ENCODE results near the gene FKBP2. TPM values are rescaled to one million over a fixed set of nuclear protein-coding genes. Genes with fewer than 3 reads are reported as not detected.

The FKBP2 gene
- total and polyA plus RNA-seq, 2 of the 4 experiments (the other 2 are of a cell fraction): 36.2 to 76.4 TPM

DNA sequence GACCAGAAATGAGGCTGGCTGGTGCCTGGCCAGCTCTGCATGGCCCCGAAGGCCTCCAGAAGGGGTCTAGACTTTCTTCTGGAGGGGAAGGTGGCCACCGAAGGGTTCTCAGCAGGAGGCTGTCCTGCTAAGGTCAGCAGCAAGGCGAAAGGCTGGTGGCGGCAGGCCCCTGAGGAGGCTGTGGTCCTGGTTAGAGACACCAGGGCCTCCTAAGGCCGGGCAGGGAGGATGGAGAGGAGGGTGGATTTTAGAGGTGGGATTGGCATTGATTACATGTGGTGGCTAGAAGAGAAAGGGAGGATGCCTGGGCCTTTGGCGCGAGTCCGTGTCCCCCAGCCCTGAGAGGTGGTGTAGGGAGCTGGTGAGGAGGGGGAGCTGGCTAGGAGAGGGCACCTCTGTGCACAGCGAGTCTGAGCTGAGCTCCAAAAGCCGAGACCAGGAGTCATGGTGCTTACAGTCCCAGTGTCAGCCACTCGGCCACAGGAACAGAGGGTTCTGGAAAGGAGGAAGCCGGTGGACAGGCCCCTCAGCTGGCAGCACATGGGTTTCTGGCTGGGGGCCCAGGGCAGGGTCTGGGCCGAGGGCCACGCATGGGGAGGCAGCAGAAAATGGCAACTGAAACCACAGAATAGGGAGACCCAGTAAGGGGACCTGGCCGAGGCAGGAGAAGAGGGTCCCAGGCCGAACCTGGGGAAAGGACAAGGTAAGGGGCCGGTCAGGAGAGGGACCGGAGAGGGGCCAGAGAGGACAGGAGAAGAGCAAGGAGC, 31.9 kb upstream of the FKBP2 start:
- Histone ChIP-seq H3K27ac (ENCODE audit: insufficient read depth, low read length) (no peak overlapping the region), H3K27me3 (ENCODE audit: control insufficient read depth, insufficient read depth, low read length) (no peaks in the 10 kb centered on the region), H2AK9ac (replicated peaks; ENCODE audit: low read depth, low read length, poor library complexity) (peak overlapping the region; percentile 26), H2BK15ac (ENCODE audit: low read depth, low read length) (no peak overlapping the region), H3K4ac (ENCODE audit: low read depth, low read length) (no peak overlapping the region), H3K23ac (ENCODE audit: low read depth, low read length) (no peak overlapping the region), H3K9ac (ENCODE audit: low read depth, low read length) (no peak overlapping the region), H3K9me3 (ENCODE audit: control insufficient read depth, insufficient read depth, low read length) (no peaks in the 10 kb centered on the region), H3K79me1 (ENCODE audit: low read depth in 1 of 2, low read length in 2 of 2) (peaks cover 0 to 20% of the 10 kb centered on the region in 2 experiments; a peak in 2 of 4 replicates), H2AFZ (replicated peaks; ENCODE audit: low read length, poor library complexity) (no peak overlapping the region), H3K36me3 (ENCODE audit: control insufficient read depth, insufficient read depth, low read length) (peaks cover 20% of the 10 kb centered on the region), H2BK5ac (ENCODE audit: low read depth, low read length, poor library complexity, severe bottlenecking) (no peak overlapping the region), H3K4me3 (ENCODE audit: insufficient read depth, low read depth, low read length) (no peak overlapping the region), H3K4me2 (ENCODE audit: low read depth, low read length) (no peak overlapping the region), H4K91ac (ENCODE audit: insufficient read depth, low read depth, low read length) (no peak overlapping the region), H3K18ac (ENCODE audit: low read depth, low read length) (no peak overlapping the region), H3K4me1 (ENCODE audit: control insufficient read depth, insufficient read depth, low read length) (peaks cover 10% of the 10 kb centered on the region), H4K8ac (ENCODE audit: low read depth in 2 of 2, low read length in 2 of 2) (no peak overlapping the region), H4K5ac (ENCODE audit: low read depth, low read length) (no peak overlapping the region), H3K9me1 (ENCODE audit: insufficient read depth, low read length) (no peaks in the 10 kb centered on the region; the same call in 1 of the 2 replicates), H2AK5ac (ENCODE audit: low read depth, low read length) (no peak overlapping the region; the same call in 1 of the 2 replicates), H2BK120ac (ENCODE audit: low read depth, low read length) (no peak overlapping the region), H3K14ac (replicated peaks; ENCODE audit: low read depth, low read length) (no peak overlapping the region), H2BK20ac (ENCODE audit: low read depth, low read length) (no peak overlapping the region), H4K20me1 (ENCODE audit: insufficient read depth, low read length) (peaks cover 8% of the 10 kb centered on the region; the same call in 1 of the 2 replicates), H3K56ac (ENCODE audit: extremely low read depth, insufficient read depth, low read length) (no peak overlapping the region)
- dilution Hi-C loops (cut with HindIII; ENCODE audit: low sequenced_read_pairs, unreplicated experiment): no loop called here
- BruUV-seq (replicated peaks): no TSS peak
- WGBS, 2 experiments (ENCODE audit: extremely low coverage in 2 of 2, insufficient read length in 1 of 2): 80% methylated on average over 17 of the region's 18 CpGs; no CpG with 5 or more reads in 1 of the 2 experiments
- DNase-seq (no peak), ATAC-seq (ENCODE audit: low read depth) (no peak)
- intact Hi-C loops (cut with micrococcal nuclease): loop anchor here (10.0 kb wide), 1 partner anchor 446 kb away; no protein-coding TSS in a partner anchor
- in situ Hi-C loops (cut with MboI; ENCODE audit: low sequenced_read_pairs): no loop called here
- ChIA-PET POLR2A (ENCODE audit: unreplicated experiment) (no interaction called here), CTCF (no interaction called here)
- no peak for TF ChIP-seq SMC3 (IDR thresholded peaks at IDR 0.05; ENCODE audit: low read depth, low read length)
- no peak for TF ChIP-seq MXI1 (IDR thresholded peaks at IDR 0.05; ENCODE audit: borderline replicate concordance, low read depth, low read length)
- no peak for TF ChIP-seq MAFK (IDR thresholded peaks at IDR 0.05; ENCODE audit: low read depth, low read length)
- TF ChIP-seq ELK1 (IDR thresholded peaks at IDR 0.05; ENCODE audit: borderline replicate concordance, low read depth, low read length): no peak
- no peak for TF ChIP-seq NFE2L2 (IDR thresholded peaks at IDR 0.05; ENCODE audit: low read depth, low read length)
- TF ChIP-seq POLR2A (IDR thresholded peaks at IDR 0.05; ENCODE audit: low read depth, low read length): no peak
